K562 (cell line): ENCODE measurements around the gene PIGL. TPM values are rescaled to one million over a fixed set of nuclear protein-coding genes. Genes with fewer than 3 reads are reported as not detected.

Source experiments
- BRD9 ChIP-seq: fragments of 450-650 bp; IDR thresholded peaks from 2 replicates; pipeline ENCODE4 v1.6.1; 2018; ENCODE audit warnings: low read depth; ENCODE audit not compliant: partially characterized antibody
- CGGBP1 ChIP-seq: fragments of 250-450 bp; sonication (Bioruptor Pico); IDR thresholded peaks from 2 replicates; pipeline ENCODE4 v1.9.0; 2021; ENCODE audit warnings: mild to moderate bottlenecking
- ERF ChIP-seq: fragments of 450-650 bp; formaldehyde crosslinking; IDR thresholded peaks from 2 replicates; pipeline ENCODE4 v1.4.0; 2020; ENCODE audit warnings: mild to moderate bottlenecking, mixed read lengths
- EZH2 ChIP-seq: IDR thresholded peaks from 2 replicates; pipeline ENCODE4 v1.6.1; 2012; ENCODE audit warnings: low read depth, mild to moderate bottlenecking, inconsistent platforms, low read length, borderline replicate concordance
- SMARCA5 ChIP-seq: fragments of 450-650 bp; IDR thresholded peaks from 2 replicates; pipeline ENCODE4 v1.6.1; 2016
- SOX6 ChIP-seq: fragments of 450-650 bp; IDR thresholded peaks from 2 replicates; pipeline ENCODE4 v1.6.1; 2014; ENCODE audit warnings: mild to moderate bottlenecking
- SRSF3 ChIP-seq: fragments of 200-400 bp; formaldehyde crosslinking; IDR thresholded peaks from 2 replicates; pipeline ENCODE4 v1.6.1; 2016; ENCODE audit warnings: mild to moderate bottlenecking, low read length, moderate library complexity; ENCODE audit not compliant: insufficient read depth
- SRSF7 ChIP-seq: fragments of 200-400 bp; formaldehyde crosslinking; optimal IDR thresholded peaks from 2 replicates; pipeline ENCODE3; 2017; ENCODE audit warnings: mild to moderate bottlenecking, low read depth, low read length
- TEAD2 ChIP-seq: fragments of 450-650 bp; IDR thresholded peaks from 2 replicates; pipeline ENCODE4 v1.6.1; 2016; ENCODE audit warnings: missing genetic modification characterization, control low read depth, missing compliant biosample characterization
- UBTF ChIP-seq, 2 experiments: IDR thresholded peaks; 2 replicates each; pipeline ENCODE4 v1.6.1; 2012; ENCODE audit warnings: improper control_type of control experiment in 2 of 2, low read depth in 2 of 2, low read length in 2 of 2, borderline replicate concordance in 1 of 2
- ZBTB26 ChIP-seq: fragments of 450-650 bp; formaldehyde crosslinking; IDR thresholded peaks from 2 replicates; pipeline ENCODE4 v1.4.0; 2022; ENCODE audit warnings: missing genetic modification characterization
- ZNF311 ChIP-seq: fragments of 250-450 bp; sonication (Bioruptor Pico); IDR thresholded peaks from 2 replicates; pipeline ENCODE4 v1.4.0; 2020; ENCODE audit warnings: mild to moderate bottlenecking, moderate library complexity
- ZNF445 ChIP-seq: fragments of 250-450 bp; sonication (Bioruptor Pico); IDR thresholded peaks from 2 replicates; pipeline ENCODE4 v1.4.0; 2020; ENCODE audit warnings: low read depth, mild to moderate bottlenecking, moderate library complexity
- ZZZ3 ChIP-seq: fragments of 450-650 bp; IDR thresholded peaks from 2 replicates; pipeline ENCODE4 v1.6.1; 2016; ENCODE audit warnings: antibody characterized with exemption, mild to moderate bottlenecking, moderate library complexity
- polyA plus RNA-seq, 8 experiments: library from polyadenylated mRNA; depleted of rRNA in 4 of 8; stranded (reverse) in 5 of 8; unstranded in 3 of 8; fragments of >200 nt; fragmentation: Nextera tagmentation in 2 of 8; fragmentation: Illumina TruSeq in 1 of 8; extraction: Ambion mirVana in 2 of 8; extraction: Trizol in 1 of 8; gene quantifications; 2 replicates each; pipeline versions ENCODE4 v1.2.1 to v1.2.3, GENCODE V29; 2011 to 2014; ENCODE audit warnings: inconsistent platforms in 1 of 8, missing spikeins in 1 of 8
- total RNA-seq, 7 experiments: library from RNA; depleted of rRNA in 6 of 7; stranded (reverse); fragments of >200 nt in 6 of 7; fragmentation: Illumina TruSeq in 2 of 7; extraction: Trizol in 2 of 7; gene quantifications; 2 replicates each; pipeline versions ENCODE4 v1.2.1 to v1.2.3, GENCODE V29; 2011 to 2021; ENCODE audit warnings: low replicate concordance in 1 of 7
- TF ChIP-seq, protein P1 (sequence below), 2 experiments: fragments of 450-650 bp; formaldehyde crosslinking in 1 of 2; IDR thresholded peaks; 2 replicates each; pipeline versions ENCODE4 v1.4.0 to v1.6.1; 2014 to 2020; ENCODE audit warnings: mild to moderate bottlenecking in 2 of 2, borderline replicate concordance in 1 of 2, low read depth in 1 of 2

The PIGL gene
- total and polyA plus RNA-seq, 9 of the 15 experiments (the other 6 are each of a cell fraction or from before 2014, with no cell fraction given): 19.9 to 55.3 (median 29.6) TPM

- TF ChIP-seq, protein P1, sequence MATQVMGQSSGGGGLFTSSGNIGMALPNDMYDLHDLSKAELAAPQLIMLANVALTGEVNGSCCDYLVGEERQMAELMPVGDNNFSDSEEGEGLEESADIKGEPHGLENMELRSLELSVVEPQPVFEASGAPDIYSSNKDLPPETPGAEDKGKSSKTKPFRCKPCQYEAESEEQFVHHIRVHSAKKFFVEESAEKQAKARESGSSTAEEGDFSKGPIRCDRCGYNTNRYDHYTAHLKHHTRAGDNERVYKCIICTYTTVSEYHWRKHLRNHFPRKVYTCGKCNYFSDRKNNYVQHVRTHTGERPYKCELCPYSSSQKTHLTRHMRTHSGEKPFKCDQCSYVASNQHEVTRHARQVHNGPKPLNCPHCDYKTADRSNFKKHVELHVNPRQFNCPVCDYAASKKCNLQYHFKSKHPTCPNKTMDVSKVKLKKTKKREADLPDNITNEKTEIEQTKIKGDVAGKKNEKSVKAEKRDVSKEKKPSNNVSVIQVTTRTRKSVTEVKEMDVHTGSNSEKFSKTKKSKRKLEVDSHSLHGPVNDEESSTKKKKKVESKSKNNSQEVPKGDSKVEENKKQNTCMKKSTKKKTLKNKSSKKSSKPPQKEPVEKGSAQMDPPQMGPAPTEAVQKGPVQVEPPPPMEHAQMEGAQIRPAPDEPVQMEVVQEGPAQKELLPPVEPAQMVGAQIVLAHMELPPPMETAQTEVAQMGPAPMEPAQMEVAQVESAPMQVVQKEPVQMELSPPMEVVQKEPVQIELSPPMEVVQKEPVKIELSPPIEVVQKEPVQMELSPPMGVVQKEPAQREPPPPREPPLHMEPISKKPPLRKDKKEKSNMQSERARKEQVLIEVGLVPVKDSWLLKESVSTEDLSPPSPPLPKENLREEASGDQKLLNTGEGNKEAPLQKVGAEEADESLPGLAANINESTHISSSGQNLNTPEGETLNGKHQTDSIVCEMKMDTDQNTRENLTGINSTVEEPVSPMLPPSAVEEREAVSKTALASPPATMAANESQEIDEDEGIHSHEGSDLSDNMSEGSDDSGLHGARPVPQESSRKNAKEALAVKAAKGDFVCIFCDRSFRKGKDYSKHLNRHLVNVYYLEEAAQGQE (IDR thresholded peaks at IDR 0.05; ENCODE audit: borderline replicate concordance): no peak
- TF ChIP-seq, protein P1 (CRISPR knock-in tag; IDR thresholded peaks at IDR 0.05; ENCODE audit: low read depth): no peak
- TF ChIP-seq UBTF (IDR thresholded peaks at IDR 0.05; ENCODE audit: borderline replicate concordance in 1 of 2, low read depth in 2 of 2, low read length in 2 of 2) (0 out of 4 replicates have a peak, but pooled peaks of 1 of the 2 experiments have one; percentile 34), ZNF445 (CRISPR knock-in tag) (no peak; the same call in 1 of the 2 replicates), ZNF311 (CRISPR knock-in tag) (no peak), SMARCA5 (no peak), ERF (CRISPR knock-in tag) (no peak), TEAD2 (tag) (no peak; the same call in 1 of the 2 replicates), SRSF7 (no peak), SOX6 (peak; percentile 93), SRSF3 (no peak), BRD9 (peak; percentile 40), CGGBP1 (no peak), ZZZ3 (no peak), EZH2 (no peak), ZBTB26 (CRISPR knock-in tag) (no peak)
These were observed 69.3 kb downstream of the PIGL start (continued) for GRCh38 chr17:16286009-16286946.
